GM21529 (cell line): ENCODE measurements around the gene ATRX.
"Not testable (repeated sequence)": the region's sequence is repeated elsewhere in the genome, so short reads cannot be mapped to it uniquely, and the experiment has no call there.

ENCODE experiments used
- ATAC-seq: cut with Tn5 transposase; IDR thresholded peaks from one replicate; pipeline ENCODE4 v1.9.1; 2021; ENCODE audit not compliant: unreplicated experiment

ATRX gene, protein sequence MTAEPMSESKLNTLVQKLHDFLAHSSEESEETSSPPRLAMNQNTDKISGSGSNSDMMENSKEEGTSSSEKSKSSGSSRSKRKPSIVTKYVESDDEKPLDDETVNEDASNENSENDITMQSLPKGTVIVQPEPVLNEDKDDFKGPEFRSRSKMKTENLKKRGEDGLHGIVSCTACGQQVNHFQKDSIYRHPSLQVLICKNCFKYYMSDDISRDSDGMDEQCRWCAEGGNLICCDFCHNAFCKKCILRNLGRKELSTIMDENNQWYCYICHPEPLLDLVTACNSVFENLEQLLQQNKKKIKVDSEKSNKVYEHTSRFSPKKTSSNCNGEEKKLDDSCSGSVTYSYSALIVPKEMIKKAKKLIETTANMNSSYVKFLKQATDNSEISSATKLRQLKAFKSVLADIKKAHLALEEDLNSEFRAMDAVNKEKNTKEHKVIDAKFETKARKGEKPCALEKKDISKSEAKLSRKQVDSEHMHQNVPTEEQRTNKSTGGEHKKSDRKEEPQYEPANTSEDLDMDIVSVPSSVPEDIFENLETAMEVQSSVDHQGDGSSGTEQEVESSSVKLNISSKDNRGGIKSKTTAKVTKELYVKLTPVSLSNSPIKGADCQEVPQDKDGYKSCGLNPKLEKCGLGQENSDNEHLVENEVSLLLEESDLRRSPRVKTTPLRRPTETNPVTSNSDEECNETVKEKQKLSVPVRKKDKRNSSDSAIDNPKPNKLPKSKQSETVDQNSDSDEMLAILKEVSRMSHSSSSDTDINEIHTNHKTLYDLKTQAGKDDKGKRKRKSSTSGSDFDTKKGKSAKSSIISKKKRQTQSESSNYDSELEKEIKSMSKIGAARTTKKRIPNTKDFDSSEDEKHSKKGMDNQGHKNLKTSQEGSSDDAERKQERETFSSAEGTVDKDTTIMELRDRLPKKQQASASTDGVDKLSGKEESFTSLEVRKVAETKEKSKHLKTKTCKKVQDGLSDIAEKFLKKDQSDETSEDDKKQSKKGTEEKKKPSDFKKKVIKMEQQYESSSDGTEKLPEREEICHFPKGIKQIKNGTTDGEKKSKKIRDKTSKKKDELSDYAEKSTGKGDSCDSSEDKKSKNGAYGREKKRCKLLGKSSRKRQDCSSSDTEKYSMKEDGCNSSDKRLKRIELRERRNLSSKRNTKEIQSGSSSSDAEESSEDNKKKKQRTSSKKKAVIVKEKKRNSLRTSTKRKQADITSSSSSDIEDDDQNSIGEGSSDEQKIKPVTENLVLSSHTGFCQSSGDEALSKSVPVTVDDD (N-terminal part only)

DNA sequence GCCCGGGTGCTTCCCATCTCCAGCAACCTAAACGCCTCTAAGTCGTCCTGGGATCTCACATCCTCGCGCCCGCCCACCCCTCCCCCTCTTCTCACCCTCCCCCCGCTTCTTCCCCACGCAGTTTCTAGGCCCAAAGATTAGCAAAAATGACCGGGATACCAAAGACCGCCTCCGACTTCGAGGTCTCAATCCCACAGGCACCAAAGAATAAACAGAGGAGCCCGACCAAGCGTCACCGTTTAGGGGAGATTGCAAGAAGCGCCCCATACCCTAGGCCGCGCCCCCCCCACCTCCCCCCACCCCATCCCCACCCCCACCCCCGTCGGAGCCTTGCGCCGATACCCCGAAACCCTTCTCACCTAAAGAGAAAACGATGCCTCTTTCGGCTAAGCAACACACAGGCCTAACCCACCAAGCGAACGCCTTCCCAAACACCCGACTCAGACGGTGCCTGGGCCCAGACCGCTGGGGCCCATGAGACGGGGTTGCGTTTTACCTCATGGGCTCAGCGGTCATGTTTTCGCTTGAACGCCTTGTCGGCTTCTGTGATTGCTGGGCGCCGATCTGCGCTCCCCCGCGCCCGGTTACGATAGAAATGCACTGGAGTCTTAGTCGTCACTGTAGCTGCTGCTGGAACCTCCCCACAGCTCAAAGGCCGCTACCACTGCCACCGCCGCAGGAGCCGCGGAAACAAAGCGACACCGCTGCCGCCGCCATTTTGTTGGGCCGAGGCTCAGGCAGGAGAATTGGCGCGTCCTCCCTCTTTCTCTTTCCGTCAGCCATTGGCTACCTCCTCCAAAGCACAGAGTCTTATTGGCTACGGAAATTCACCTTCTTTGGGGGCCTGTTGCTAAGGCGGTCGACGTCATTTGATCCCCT lies at the start of gene ATRX:
Gene ATRX, minus strand, starts transcription at position 731 of the 879 bp plus-strand sequence. Its CDS starts 215 bp downstream, at position 516.
- peak; percentile 95 for ATAC-seq

DNA sequence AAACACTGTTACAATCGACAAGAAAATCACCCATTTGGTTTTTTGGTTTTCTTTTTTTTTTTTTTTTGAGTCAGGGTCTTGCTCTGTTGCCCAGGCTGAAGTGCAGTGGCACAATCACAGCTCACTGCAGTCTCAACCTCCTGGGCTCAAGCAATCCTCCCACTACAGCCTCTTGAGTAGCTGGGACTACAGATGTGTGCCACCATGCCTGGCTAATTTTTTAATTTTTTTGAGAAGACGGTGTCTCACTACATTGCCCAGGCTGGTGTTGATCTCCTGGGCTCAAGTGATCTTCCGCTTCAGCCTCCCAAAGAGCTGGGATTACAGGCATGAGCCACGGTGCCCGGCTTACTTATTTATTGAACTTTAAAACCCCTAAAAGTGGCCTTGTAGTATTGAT lies 45.5 kb upstream of the ATRX start:
- not testable (repeated sequence) for ATAC-seq

DNA sequence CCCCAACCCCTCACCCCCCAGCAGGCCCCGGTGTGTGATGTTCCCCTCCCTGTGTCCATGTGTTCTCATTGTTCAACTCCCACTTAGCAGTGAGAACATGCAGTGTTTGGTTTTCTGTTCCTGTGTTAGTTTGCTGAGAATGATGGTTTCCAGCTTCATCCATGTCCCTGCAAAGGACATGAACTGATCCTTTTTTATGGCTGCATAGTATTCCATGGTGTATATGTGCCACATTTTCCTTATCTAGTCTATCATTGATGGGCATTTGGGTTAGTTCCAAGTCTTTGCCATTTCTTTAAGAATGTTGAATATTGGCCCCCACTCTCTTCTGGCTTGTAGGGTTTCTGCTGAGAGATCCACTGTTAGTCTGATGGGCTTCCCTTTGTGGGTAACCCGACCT lies 36.0 kb upstream of the ATRX start:
- ATAC-seq = not testable (repeated sequence)

DNA sequence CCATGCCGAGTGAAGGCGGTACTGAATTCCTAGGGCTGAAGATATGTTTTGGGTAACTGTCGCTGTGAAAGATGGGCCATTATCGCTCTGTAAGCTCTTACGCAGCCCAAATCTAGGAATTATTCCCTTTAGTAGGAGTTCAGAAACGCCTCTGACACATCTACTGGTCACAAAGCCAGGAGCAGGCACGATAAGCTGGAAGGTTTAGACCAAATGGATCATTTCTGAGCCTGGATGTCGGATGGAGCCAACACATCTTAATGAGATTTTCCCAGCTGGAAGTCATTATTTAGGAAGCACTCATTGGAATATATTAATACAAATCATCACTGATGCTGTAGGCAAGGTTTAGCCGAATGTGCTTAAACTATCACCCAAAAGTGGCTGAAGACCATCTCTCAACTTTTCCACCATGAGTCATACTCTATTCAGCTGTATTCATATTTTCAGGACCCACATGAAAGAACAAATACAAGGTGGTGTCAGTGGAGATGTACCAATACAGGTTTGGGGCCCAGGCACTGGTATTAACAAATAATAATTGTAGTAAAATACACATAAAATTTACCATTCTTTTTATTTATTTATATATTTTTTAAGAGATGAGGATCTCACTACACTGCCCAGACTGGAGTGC lies 34.2 kb upstream of the ATRX start:
- no peak for ATAC-seq

DNA sequence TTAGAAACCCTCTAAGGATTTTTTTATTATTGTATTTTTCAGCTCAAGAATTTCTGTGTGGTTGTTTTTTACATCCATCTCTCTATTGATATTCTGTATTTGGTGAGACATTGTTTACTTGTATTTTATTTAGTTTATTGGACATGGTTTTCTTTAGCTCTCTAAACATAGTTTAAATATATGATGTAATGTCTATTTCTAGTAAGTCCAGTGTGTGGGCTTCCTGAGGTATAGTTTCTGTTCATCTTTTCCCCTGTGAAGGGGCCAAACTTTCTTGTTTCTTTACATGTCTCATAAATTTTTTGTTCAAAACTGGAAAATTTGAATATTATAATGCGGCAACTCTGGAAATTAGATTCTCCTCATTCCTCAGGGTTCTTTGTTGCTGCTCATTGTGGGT lies 28.2 kb upstream of the ATRX start:
- ATAC-seq = no peak

DNA sequence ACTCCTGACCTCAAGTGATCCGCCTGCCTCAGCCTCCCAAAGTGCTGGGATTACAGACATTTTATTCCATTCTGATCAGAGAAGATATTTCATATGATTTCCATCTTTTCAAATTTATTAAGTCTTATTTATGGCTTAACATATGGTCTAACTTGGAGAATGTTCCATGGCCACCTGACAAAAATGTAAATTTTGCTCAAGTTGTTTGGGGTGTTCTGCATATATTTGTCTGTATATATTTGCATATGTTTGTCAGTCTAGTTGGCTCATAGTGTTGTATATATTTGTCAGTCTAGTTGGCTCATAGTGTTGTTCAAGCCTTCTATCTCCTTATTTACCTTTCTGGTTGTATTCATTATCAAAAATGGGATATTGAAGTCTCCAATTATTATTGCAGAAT lies 16.2 kb upstream of the ATRX start:
- ATAC-seq = no peak

DNA sequence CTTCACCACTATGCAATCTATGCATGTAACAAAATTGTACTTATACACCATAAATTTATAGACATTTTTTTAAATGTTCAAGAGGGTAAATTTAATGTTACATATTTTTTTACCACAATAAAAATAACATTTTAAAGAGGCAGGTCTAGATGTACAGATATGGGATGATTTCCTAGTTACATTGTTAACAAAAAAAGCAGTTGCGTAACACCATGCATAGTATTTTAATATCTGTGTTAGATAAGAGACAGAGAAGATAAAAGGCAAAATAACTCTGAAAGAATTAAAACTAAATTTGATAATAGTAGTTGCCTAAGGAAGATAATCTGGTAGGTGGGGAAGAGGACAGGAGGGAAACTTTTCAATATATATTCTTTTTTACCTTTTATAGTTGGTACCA lies 9.1 kb upstream of the ATRX start:
- ATAC-seq = no peak

DNA sequence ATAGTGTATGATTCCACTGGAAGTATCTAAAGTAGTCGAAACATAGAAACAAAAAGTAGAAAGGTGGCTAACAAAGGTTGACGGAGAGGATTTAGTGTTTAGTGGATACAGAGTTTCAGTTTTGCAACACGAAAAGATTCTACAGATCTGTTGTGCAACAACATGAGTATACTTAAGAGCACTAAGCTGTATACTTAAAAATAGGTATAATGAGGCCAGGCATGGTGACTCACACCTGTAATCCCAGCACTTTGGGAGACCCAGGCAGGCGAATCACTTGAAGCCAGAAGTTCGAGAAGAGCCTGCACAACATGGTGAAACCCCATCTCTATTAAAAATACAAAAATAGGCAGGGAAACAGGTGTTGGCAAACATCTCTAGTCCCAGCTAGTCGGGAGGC lies 7.9 kb upstream of the ATRX start:
- no peak for ATAC-seq

DNA sequence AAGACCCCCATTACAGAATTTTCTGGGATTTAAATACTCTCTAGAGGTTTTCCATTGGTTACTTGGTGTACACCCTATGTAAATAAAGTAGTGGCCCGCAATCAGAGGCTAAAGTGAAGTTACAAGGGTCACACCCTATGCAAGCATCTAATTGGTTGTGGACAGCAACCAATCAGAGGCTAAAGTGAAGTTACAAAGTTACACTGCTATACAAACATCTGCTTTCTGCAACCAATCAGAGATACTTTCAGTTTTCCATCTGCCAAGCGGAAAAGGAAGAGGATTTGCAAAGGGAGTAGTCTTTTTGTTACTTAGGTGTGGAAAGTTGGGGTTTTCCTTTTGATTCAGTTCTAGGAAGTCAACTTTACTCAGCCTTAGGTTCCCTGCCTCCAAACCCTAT lies 2.0 kb upstream of the ATRX start:
- no peak for ATAC-seq

DNA sequence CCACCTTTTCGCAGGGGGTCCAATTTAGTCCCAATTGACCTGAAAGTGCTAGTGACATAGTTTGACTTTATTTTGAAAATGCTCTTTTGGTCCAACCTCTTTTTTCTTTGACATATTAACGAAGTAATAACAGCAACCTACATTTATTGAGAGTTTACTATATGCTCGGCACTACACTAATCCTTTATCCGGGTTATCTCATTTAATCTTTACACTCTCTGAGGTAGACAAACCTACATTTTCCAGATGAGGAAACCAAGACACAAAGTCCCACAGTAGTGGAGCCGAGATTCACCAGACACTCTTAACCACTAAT lies 307 bp upstream of the ATRX start:
- peak; percentile 16 for ATAC-seq

DNA sequence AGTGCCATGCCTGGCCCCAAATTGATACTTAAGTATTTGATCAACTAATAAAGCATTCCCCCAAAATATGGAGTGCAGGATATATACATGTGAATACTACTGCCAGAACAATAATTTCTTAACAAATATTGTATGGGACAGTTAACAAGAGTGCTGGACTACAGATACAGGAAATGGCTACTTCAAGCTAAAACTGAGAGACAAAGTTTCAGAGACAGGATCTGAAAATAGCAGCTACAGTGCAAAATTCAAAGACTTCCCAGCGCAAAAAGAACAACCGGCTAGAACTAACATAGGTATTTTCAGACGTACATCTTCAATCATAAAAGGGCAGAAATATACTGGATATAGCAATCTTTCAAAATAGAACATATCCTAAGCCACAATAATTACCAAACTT lies 6.3 kb downstream of the ATRX start:
- ATAC-seq = peak; percentile 54

DNA sequence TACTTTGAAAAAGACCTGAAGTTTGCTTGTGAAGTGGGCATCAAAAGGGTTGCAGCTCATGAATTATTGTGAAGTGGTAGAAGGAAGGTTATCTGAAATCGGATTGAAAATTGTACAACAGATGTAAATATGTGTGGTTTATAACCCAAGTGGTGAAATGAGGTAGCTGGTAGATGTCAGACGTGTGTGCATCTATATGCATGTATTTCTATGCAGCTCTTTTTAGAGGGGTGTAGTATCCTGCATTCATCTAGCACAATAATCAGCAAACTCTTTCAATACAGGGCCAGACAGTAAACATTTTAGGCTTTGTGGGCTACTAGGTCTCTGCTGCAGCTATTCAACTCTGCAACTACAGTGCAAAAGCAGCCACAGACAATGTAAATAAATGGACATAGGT lies 9.4 kb downstream of the ATRX start:
- no peak for ATAC-seq

DNA sequence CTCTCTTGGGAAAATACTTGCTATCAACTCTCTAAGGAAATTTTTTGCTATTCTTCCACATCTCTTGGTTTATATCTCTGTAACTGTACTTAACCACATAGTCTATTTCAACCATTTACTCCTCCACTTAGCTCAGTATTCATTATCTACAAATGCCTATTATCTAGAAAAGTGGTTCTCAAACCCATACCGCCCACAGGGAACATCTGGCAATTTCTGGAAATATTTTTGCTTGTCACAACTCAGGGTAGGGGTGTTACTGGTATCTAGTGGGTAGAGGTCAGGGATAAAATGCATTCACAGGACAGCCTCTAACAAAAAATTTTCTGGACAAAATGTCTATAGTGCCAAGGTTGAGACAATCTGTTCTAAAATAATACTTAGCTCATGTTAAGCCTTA lies 14.4 kb downstream of the ATRX start:
- no peak for ATAC-seq

DNA sequence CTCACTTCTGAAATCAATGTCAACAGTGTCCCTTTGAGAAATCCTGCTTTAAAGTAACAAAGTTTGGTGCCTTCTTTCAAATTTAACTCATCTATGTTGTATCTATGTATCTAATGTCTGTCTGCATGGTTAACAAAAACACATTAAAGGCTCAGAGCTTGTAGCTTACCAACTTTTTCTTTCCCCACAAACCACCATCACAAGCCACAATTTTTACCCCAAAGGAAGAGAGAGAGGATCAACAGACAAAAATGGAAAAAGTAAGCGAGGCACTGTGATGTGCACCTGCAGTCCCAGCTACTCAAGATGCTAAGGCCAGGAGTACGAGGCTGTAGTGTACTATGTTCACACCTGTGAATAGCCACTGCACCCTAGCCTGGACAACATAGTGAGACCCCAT lies 17.2 kb downstream of the ATRX start:
- ATAC-seq = no peak

DNA sequence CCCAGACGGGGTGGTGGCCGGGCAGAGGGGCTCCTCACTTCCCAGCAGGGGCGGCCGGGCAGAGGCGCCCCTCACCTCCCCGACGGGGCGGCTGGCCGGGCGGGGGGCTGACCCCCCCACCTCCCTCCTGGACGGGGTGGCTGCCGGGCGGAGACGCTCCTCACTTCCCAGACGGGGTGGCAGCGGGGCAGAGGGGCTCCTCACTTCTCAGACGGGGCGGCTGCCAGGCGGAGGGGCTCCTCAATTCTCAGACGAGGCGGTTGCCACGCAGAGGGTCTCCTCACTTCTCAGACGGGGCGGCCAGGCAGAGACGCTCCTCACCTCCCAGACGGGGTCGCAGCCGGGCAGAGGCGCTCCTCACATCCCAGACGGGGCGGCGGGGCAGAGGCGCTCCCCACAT lies 19.8 kb downstream of the ATRX start:
- ATAC-seq = not testable (repeated sequence)

DNA sequence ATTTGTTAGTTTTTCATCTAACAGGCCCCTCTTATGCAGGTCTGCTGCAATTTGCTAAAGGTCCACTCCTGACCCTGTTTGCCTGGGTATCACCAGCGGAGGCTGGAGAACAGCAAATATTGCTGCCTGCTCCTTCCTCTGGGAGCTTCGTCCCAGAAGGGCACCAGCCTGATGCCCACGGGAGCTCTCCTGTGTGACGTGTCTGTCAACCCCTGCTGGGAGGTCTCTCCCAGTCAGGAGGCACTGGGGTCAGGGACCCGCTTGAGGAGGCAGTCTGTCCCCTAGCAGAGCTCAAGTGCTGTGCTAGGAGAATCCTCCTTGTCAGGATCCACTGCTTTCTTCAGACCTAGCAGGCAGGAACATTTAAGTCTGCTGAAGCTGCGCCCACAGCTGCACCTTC lies 30.5 kb downstream of the ATRX start:
- no peak for ATAC-seq

DNA sequence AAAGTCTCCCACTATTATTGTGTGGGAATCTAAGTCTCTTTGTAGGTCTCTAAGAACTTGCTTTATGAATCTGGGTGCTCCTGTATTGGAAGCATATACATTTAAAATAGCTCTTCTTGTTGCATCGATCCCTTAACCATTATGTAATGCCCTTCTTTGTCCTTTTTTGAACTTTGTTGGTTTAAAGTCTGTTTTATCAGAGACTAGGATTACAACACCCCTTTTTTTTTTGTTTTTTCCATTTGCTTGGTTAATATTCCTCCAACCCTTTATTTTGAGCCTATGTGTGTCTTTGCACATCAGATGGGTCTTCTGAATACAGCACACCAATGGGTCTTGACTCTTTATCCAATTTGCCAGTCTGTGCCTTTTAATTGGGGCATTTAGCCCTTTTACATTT lies 32.1 kb downstream of the ATRX start:
- ATAC-seq = not testable (repeated sequence)

DNA sequence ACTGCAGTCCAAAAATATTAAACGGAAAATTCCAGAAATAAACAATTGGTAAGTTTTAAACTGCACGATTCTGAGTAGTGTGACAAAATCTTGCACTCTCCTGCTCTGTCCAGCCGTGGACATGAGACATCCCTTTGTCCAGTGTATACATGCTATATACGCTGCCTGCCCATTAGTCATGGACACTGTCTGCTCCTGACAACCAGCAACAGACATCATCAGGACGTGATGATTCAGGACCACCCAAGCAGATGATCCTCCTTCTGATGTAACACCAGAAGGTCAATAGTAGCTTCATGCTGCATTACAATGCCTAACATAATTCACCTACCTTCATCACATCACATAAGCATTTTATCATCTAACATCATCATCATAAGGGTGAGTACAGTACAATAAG lies 36.3 kb downstream of the ATRX start:
- no peak for ATAC-seq

DNA sequence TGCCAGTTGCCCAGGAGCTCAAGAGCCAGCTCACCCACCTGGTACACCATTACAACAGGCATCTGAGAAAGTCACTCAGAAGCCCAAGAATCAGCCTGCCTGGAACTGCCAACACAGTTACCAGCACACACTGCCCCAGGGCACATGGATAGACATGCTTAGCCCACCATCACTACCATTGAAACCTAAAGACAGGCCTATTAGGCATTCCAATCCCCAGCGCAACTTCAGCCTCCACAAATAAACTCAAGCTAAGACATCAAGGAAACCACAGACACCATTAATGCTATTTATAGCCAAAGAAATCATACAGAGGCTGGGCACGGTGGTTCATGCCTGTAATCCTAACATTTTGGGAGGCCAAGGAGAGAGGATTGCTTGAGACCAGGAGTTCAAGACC lies 42.3 kb downstream of the ATRX start:
- ATAC-seq = no peak
